CMK (cell line): ENCODE results near the gene DCAF4.
"Not testable (repeated sequence)": the region's sequence is repeated elsewhere in the genome, so short reads cannot be mapped to it uniquely, and the experiment has no call there.

ENCODE experiments used
- DNase-seq: peaks from one replicate; pipeline ENCODE4 v3.0.0-alpha.2; 2010; ENCODE audit warnings: low read depth

Gene DCAF4

DNA sequence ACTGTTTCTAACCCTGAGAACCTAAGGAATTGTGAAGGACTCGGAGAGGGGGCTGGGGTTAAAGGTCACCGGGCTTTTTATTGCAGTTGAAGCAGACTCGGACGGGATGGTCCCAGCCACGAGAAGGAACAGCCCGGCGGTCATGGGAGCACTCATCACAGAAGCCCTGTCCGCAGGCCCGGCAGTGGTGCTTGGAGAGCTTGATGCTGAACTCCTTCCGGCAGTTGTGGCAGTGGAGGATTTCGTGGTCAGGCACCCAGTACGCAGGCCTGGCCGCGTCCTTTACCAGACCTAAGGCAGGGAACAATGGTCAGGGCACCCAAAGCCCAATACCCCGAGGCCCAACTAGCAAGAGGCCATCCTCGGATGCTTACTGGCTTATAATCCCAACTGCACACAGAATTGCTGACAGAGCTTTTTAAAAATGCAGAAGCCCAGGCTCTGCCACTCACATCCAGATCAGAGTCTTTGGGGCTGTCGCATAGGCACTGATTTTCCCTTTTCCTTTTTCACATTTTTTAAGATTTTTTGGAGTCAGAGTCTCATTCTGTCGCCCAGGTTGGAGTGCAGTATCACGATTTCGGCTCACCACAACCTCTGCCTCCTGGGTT, 44.7 kb downstream of the DCAF4 start:
- DNase-seq, result no peak

DNA sequence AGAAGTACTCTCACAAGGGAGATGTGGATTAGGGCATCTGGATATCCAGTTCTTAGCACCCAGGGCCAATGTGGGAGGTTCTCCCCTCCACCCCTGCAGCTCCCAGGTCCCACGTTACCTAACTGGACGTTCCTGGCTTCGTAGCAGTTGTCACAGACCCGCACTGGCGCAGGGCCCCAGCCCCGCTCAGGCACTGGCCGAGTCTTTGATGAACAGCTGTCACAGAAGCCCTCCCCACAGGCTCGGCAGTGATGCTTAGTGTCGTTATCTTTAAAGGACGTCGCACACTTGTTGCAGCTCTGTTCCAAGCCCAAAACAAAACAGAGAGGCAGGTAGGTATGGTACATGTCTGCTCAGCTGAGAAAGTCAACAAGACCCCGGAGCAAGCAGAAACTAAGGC, 48.4 kb downstream of the DCAF4 start:
- DNase-seq, result no peak

GRCh38 chr14:72975770-72976169, 49.5 kb downstream of the DCAF4 start:
- DNase-seq, result no peak

DNA sequence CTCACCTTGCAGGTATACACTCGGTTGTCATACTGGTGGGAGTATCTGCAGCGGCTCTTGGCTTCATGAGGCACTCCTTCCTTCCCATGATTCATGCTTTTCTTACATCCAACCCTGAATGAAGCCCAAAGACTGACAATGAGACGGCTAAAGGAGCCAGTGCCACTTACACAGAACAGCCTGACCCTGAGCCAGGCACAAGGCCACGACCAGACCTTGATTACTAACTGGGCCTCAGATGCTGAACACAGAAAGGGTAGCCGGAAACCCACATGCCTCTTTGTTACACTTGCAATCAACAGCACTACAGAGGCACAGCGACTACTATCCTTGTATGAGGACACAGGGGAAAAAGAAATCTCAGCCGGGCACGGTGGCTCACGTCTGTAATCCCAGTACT, 52.6 kb downstream of the DCAF4 start:
- DNase-seq, result no peak

DNA sequence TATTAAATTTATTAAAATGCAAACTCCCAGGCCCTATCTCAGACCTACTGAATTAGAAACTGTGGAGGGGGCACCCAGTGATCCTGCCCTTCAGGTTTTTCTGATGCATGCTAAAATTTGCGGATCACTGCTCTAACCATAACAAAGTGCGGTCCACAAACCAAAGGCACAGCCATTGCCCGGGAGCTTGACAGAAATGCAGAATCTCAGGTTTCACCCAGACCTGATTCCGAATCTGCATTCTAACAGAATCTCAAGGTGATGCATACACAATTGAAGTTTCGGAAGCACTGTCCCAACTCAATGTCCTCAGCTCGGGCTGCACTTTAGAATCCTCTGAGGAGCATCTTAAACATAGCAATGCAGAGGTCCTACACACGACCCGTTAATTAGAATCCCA, 54.6 kb downstream of the DCAF4 start:
- DNase-seq, result no peak

DNA sequence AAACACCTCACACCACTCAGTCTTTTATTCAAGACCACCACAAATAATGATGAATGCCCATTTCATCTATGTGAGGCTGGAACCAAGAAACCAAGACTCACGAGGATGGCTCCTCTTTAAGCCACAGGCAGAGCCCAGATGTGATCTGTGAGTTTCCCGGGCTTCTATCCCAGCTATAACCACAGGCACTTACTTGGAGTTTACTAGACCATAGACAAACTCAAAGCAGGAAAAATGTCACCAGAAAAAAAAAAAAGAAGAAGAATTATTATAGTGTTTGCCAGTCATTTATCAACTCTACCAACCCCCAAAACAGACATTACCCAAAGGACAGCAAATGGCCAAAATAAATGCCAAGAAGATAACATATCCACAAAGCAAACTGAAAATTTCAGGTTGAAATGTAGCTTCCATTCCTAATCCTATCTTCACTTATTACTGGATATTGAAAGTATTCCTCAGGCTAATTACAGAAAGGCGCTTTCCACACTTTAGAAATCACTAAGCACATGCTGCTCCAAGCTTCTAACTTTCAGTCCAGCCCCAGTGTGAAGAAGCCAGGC, 56.0 kb downstream of the DCAF4 start:
- DNase-seq, result no peak

GRCh38 chr14:72986214-72986613, 60.0 kb downstream of the DCAF4 start:
- DNase-seq, result no peak

GRCh38 chr14:72986857-72987256, 60.6 kb downstream of the DCAF4 start:
- DNase-seq, result no peak

DNA sequence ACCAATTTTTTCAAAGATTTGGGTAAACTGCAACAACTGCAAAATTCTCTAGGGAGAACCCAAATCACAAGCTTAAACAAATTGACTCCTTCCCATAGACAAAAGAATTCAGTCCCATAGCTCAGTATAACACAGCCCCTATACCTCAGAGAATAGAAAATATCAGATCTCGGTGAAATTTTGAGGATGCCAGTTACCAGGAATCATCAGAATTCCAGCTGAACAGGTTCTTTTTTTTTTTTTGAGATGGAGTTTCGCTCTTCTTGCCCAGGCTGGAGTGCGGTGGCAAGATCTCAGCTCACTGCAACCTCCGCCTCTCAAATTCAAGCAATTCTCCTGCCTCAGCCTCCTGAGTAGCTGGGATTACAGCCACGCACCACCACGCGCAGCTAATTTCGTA, 63.9 kb downstream of the DCAF4 start:
- DNase-seq, result no peak

DNA sequence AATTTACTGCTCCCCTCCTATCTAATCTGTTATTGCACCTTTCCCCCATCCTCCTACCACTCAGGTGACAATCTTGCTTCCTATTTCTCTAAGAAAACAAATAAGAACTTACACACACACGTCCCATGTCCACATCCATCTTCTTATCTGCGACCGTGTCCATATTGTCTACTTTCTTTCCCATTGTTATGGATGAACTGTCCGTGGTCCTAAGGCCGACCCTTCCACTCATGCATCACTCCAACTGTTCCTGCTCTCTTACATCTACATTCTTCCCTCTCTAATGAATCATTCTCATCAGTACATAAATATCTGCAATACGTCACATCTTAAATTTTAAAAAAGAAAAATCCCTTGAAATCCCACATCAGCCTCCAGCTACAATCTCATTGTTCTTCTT, 70.7 kb downstream of the DCAF4 start:
- no peak for DNase-seq

- no peak for DNase-seq
Measured at GRCh38 chr14:72998252-72998903, 72.1 kb downstream of the DCAF4 start.

- DNase-seq, result no peak
Measured at GRCh38 chr14:72999316-72999715, 73.1 kb downstream of the DCAF4 start.

GRCh38 chr14:73000073-73000472, 73.8 kb downstream of the DCAF4 start:
- no peak for DNase-seq

DNA sequence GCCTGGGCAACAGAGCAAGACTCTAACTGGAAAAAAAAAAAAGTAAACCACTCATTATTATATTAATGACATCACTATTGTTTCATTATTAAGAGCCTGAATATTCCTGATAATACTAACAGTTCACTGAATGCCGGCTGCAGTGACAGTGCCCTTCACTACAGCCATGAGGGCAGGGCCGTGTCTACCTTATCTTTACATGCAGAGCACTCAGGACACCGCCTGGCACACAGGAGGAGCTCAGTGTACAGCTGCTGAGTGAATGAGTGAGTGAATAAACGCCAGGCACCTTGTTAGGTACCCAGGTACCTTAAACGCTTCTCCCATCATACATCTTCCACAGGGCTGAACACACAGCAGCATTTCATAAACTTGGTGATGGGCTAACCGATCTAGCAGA, 77.4 kb downstream of the DCAF4 start:
- no peak for DNase-seq

DNA sequence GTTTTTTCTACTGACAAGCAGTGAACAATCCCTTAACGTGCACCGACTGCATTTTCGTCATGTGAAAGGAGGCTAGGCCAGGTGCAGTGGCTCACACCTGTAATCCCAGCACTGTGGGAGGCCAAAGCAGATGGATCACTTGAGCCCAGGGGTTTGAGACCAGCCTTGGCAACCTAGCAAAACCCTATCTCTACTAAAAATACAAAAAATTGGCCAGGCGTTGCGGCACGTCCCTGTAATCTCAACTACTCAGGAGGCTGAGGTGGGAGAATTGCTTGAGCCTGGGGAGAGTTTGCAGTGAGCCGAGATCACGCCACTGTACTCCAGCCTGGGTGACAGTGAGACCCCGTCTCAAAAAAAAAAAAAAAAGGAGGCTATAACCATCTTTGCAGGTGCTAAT, 78.4 kb downstream of the DCAF4 start:
- DNase-seq, result not testable (repeated sequence)

DNA sequence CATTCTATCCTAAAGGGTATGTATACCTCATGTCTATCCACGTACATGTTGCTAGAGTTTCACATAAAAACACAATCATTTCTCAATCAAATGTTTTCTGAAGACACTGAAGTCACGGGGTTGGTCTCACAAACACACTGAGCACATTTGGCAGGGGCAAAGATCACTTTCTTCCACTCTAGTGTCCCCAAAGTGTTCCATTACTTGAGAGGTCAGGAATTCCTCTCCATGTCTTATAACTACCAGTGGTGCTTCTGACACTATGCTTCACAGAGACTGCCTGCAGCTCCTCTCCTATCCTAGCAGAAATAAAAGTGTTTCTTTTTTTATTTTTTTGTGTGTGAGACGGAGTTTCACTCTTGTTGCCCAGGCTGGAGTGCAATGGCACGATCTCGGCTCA, 81.6 kb downstream of the DCAF4 start:
- DNase-seq, result no peak

DNA sequence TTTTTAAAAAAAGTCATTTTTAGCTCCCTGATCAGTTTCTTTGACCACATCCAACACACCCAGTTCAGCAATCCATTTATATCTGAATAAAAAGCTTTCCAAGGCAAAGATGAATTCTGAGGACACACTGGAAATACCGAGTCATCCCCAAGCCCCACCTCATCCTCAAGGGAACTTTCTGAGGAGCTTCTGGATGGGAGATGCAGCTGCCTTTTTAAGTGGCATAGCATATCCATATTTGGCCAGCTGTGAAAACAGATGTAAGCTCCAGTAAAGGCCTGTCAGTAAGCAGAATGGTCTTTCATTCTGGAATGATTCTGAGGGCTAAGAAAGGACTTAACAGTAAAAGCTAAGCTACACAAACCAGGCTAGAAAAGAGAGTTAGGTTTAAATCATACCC, 82.2 kb downstream of the DCAF4 start:
- DNase-seq, result no peak
